ENCODE results near the gene TMPRSS15. TPM values are rescaled to one million over a fixed set of nuclear protein-coding genes. Genes with fewer than 3 reads are reported as not detected.
"Not testable (repeated sequence)": the region's sequence is repeated elsewhere in the genome, so short reads cannot be mapped to it uniquely, and the experiment has no call there.

TMPRSS15 gene
- total and polyA plus RNA-seq, 9 donors: 0.40 to 1.4 (median 0.85) TPM

- H3K27me3 ChIP-seq (ENCODE audit: control insufficient read depth, insufficient read depth, low read length): no peaks in the 10 kb centered on the region
- no peak overlapping the region for H3K27ac ChIP-seq (ENCODE audit: low read length)
- H3K9me3 ChIP-seq (replicated peaks; ENCODE audit: control insufficient read depth, low read depth, low read length): no peaks in the 10 kb centered on the region
- H3K4me3 ChIP-seq (ENCODE audit: low read length): no peak overlapping the region
- WGBS (ENCODE audit: insufficient coverage): no CpG with 5 or more reads among the region's 1 CpG
- no peak for DNase-seq
- no peaks in the 10 kb centered on the region for H3K4me1 ChIP-seq (ENCODE audit: control insufficient read depth, insufficient read depth, low read length)
- H3K36me3 ChIP-seq (ENCODE audit: control insufficient read depth, insufficient read depth, low read length): no peaks in the 10 kb centered on the region
Measured at GRCh38 chr21:18409579-18409978, 6.0 kb upstream of the TMPRSS15 start.

GRCh38 chr21:18398843-18399242, 4.7 kb downstream of the TMPRSS15 start:
- no peak overlapping the region for H3K4me3 ChIP-seq (ENCODE audit: low read length)
- no peaks in the 10 kb centered on the region for H3K36me3 ChIP-seq (ENCODE audit: control insufficient read depth, insufficient read depth, low read length)
- no peak overlapping the region for H3K27ac ChIP-seq (ENCODE audit: low read length)
- H3K4me1 ChIP-seq (ENCODE audit: control insufficient read depth, insufficient read depth, low read length): no peaks in the 10 kb centered on the region
- WGBS (ENCODE audit: insufficient coverage): no CpG with 5 or more reads among the region's 5 CpGs
- no peak for DNase-seq
- H3K27me3 ChIP-seq (ENCODE audit: control insufficient read depth, insufficient read depth, low read length): no peaks in the 10 kb centered on the region
- H3K9me3 ChIP-seq (replicated peaks; ENCODE audit: control insufficient read depth, low read depth, low read length): peaks cover 2% of the 10 kb centered on the region

- H3K4me3 ChIP-seq (ENCODE audit: low read length): no peak overlapping the region
- no CpG with 5 or more reads among the region's 2 CpGs for WGBS (ENCODE audit: insufficient coverage)
- DNase-seq: peak; percentile 34
- H3K9me3 ChIP-seq (replicated peaks; ENCODE audit: control insufficient read depth, low read depth, low read length): no peaks in the 10 kb centered on the region
- no peaks in the 10 kb centered on the region for H3K27me3 ChIP-seq (ENCODE audit: control insufficient read depth, insufficient read depth, low read length)
- no peaks in the 10 kb centered on the region for H3K36me3 ChIP-seq (ENCODE audit: control insufficient read depth, insufficient read depth, low read length)
- H3K27ac ChIP-seq (ENCODE audit: low read length): no peak overlapping the region
- no peaks in the 10 kb centered on the region for H3K4me1 ChIP-seq (ENCODE audit: control insufficient read depth, insufficient read depth, low read length)
Measured at GRCh38 chr21:18387994-18388393, 15.6 kb downstream of the TMPRSS15 start.

GRCh38 chr21:18384771-18385170, 18.8 kb downstream of the TMPRSS15 start:
- Histone ChIP-seq H3K36me3 (ENCODE audit: control insufficient read depth, insufficient read depth, low read length) (no peaks in the 10 kb centered on the region), H3K27me3 (ENCODE audit: control insufficient read depth, insufficient read depth, low read length) (no peaks in the 10 kb centered on the region), H3K4me1 (ENCODE audit: control insufficient read depth, insufficient read depth, low read length) (no peaks in the 10 kb centered on the region), H3K4me3 (ENCODE audit: low read length) (no peak overlapping the region), H3K9me3 (replicated peaks; ENCODE audit: control insufficient read depth, low read depth, low read length) (no peaks in the 10 kb centered on the region), H3K27ac (ENCODE audit: low read length) (no peak overlapping the region)
- DNase-seq: peak; percentile 35
- WGBS (ENCODE audit: insufficient coverage): no CpG with 5 or more reads among the region's 1 CpG

- not testable (repeated sequence) for H3K27me3 ChIP-seq (ENCODE audit: control insufficient read depth, insufficient read depth, low read length); H3K4me3 ChIP-seq (ENCODE audit: low read length); DNase-seq; H3K4me1 ChIP-seq (ENCODE audit: control insufficient read depth, insufficient read depth, low read length); H3K9me3 ChIP-seq (replicated peaks; ENCODE audit: control insufficient read depth, low read depth, low read length); H3K36me3 ChIP-seq (ENCODE audit: control insufficient read depth, insufficient read depth, low read length); H3K27ac ChIP-seq (ENCODE audit: low read length)
- no CpG with 5 or more reads among the region's 4 CpGs for whole genome bisulfite sequencing (ENCODE audit: insufficient coverage)
Measured at GRCh38 chr21:18382934-18383619, 20.5 kb downstream of the TMPRSS15 start.

- Histone ChIP-seq H3K9me3 (replicated peaks; ENCODE audit: control insufficient read depth, low read depth, low read length) (no peaks in the 10 kb centered on the region), H3K4me3 (ENCODE audit: low read length) (no peak overlapping the region), H3K4me1 (ENCODE audit: control insufficient read depth, insufficient read depth, low read length) (no peaks in the 10 kb centered on the region), H3K27ac (ENCODE audit: low read length) (no peak overlapping the region), H3K36me3 (ENCODE audit: control insufficient read depth, insufficient read depth, low read length) (no peaks in the 10 kb centered on the region), H3K27me3 (ENCODE audit: control insufficient read depth, insufficient read depth, low read length) (no peaks in the 10 kb centered on the region)
- DNase-seq: peak; percentile 17
- WGBS (ENCODE audit: insufficient coverage): no CpG with 5 or more reads among the region's 1 CpG
Measured at GRCh38 chr21:18382141-18382540, 21.4 kb downstream of the TMPRSS15 start.

GRCh38 chr21:18373606-18374005, 30.0 kb downstream of the TMPRSS15 start:
- H3K4me3 ChIP-seq (ENCODE audit: low read length): no peak overlapping the region
- H3K9me3 ChIP-seq (replicated peaks; ENCODE audit: control insufficient read depth, low read depth, low read length): no peaks in the 10 kb centered on the region
- no peaks in the 10 kb centered on the region for H3K27me3 ChIP-seq (ENCODE audit: control insufficient read depth, insufficient read depth, low read length)
- H3K27ac ChIP-seq (ENCODE audit: low read length): no peak overlapping the region
- H3K36me3 ChIP-seq (ENCODE audit: control insufficient read depth, insufficient read depth, low read length): no peaks in the 10 kb centered on the region
- H3K4me1 ChIP-seq (ENCODE audit: control insufficient read depth, insufficient read depth, low read length): no peaks in the 10 kb centered on the region
- no peak for DNase-seq

- Histone ChIP-seq H3K27me3 (ENCODE audit: control insufficient read depth, insufficient read depth, low read length) (no peaks in the 10 kb centered on the region), H3K4me1 (ENCODE audit: control insufficient read depth, insufficient read depth, low read length) (no peaks in the 10 kb centered on the region), H3K4me3 (ENCODE audit: low read length) (no peak overlapping the region), H3K9me3 (replicated peaks; ENCODE audit: control insufficient read depth, low read depth, low read length) (no peaks in the 10 kb centered on the region), H3K27ac (ENCODE audit: low read length) (no peak overlapping the region), H3K36me3 (ENCODE audit: control insufficient read depth, insufficient read depth, low read length) (no peaks in the 10 kb centered on the region)
- DNase-seq: no peak
- no CpG with 5 or more reads among the region's 1 CpG for WGBS (ENCODE audit: insufficient coverage)
Measured at GRCh38 chr21:18370301-18370700, 33.3 kb downstream of the TMPRSS15 start.

GRCh38 chr21:18369115-18369514, 34.5 kb downstream of the TMPRSS15 start:
- H3K27ac ChIP-seq (ENCODE audit: low read length): no peak overlapping the region
- 20% methylated on average over 1 of the region's 4 CpGs for WGBS (ENCODE audit: insufficient coverage)
- no peak overlapping the region for H3K4me3 ChIP-seq (ENCODE audit: low read length)
- no peaks in the 10 kb centered on the region for H3K36me3 ChIP-seq (ENCODE audit: control insufficient read depth, insufficient read depth, low read length)
- no peaks in the 10 kb centered on the region for H3K4me1 ChIP-seq (ENCODE audit: control insufficient read depth, insufficient read depth, low read length)
- DNase-seq: peak; percentile 43
- H3K9me3 ChIP-seq (replicated peaks; ENCODE audit: control insufficient read depth, low read depth, low read length): no peaks in the 10 kb centered on the region
- no peaks in the 10 kb centered on the region for H3K27me3 ChIP-seq (ENCODE audit: control insufficient read depth, insufficient read depth, low read length)

- no peak for DNase-seq
- no peak overlapping the region for H3K4me3 ChIP-seq (ENCODE audit: low read length)
- 87% methylated on average over 3 of the region's 6 CpGs for WGBS (ENCODE audit: insufficient coverage)
- no peaks in the 10 kb centered on the region for H3K36me3 ChIP-seq (ENCODE audit: control insufficient read depth, insufficient read depth, low read length)
- H3K27me3 ChIP-seq (ENCODE audit: control insufficient read depth, insufficient read depth, low read length): no peaks in the 10 kb centered on the region
- no peak overlapping the region for H3K27ac ChIP-seq (ENCODE audit: low read length)
- no peaks in the 10 kb centered on the region for H3K9me3 ChIP-seq (replicated peaks; ENCODE audit: control insufficient read depth, low read depth, low read length)
- no peaks in the 10 kb centered on the region for H3K4me1 ChIP-seq (ENCODE audit: control insufficient read depth, insufficient read depth, low read length)
Measured at GRCh38 chr21:18368205-18368604, 35.4 kb downstream of the TMPRSS15 start.

- Histone ChIP-seq H3K4me3 (ENCODE audit: low read length) (no peak overlapping the region), H3K27ac (ENCODE audit: low read length) (no peak overlapping the region), H3K4me1 (ENCODE audit: control insufficient read depth, insufficient read depth, low read length) (no peaks in the 10 kb centered on the region), H3K36me3 (ENCODE audit: control insufficient read depth, insufficient read depth, low read length) (no peaks in the 10 kb centered on the region), H3K9me3 (replicated peaks; ENCODE audit: control insufficient read depth, low read depth, low read length) (no peaks in the 10 kb centered on the region), H3K27me3 (ENCODE audit: control insufficient read depth, insufficient read depth, low read length) (no peaks in the 10 kb centered on the region)
- no CpG with 5 or more reads among the region's 2 CpGs for WGBS (ENCODE audit: insufficient coverage)
- DNase-seq: no peak
Measured at GRCh38 chr21:18356801-18357200, 46.8 kb downstream of the TMPRSS15 start.

Measured in muscle of leg (tissue), 11 donors.